IgD-negative memory B cell (primary cell): ENCODE results near the gene WBP2. TPM values are rescaled to one million over a fixed set of nuclear protein-coding genes. Genes with fewer than 3 reads are reported as not detected.

Experiments
- H3K27ac Mint-ChIP-seq, 3 donors: one replicate each; pipeline ENCODE4 v1.8.0; 2020 to 2022; ENCODE audit warnings: mild to moderate bottlenecking in 3 of 3, mixed read lengths in 3 of 3, moderate library complexity in 1 of 3
- H3K27me3 Mint-ChIP-seq: one replicate; pipeline ENCODE4 v1.8.0; 2021; ENCODE audit warnings: mixed read lengths
- H3K36me3 Mint-ChIP-seq: one replicate; pipeline ENCODE4 v1.8.0; 2020; ENCODE audit warnings: mild to moderate bottlenecking, mixed read lengths
- H3K4me1 Mint-ChIP-seq, 3 donors: one replicate each; pipeline ENCODE4 v1.8.0; 2020 to 2022; ENCODE audit warnings: mixed read lengths in 3 of 3, mild to moderate bottlenecking in 1 of 3
- H3K4me3 Mint-ChIP-seq, 4 donors: one replicate each; pipeline ENCODE4 v1.8.0; 2020 to 2022; ENCODE audit warnings: mild to moderate bottlenecking in 4 of 4, mixed read lengths in 4 of 4, moderate library complexity in 3 of 4
- H3K9me3 Mint-ChIP-seq, 3 donors: one replicate each; pipeline ENCODE4 v1.8.0; 2020 to 2021; ENCODE audit warnings: mixed read lengths in 3 of 3, mild to moderate bottlenecking in 1 of 3
- polyA plus RNA-seq: library from polyadenylated mRNA; unstranded; fragments of 300-500 nt; fragmentation: Illumina TruSeq; gene quantifications from one replicate; pipeline ENCODE4 v1.2.3, GENCODE V29; 2021

Gene WBP2
- polyA plus RNA-seq, 1 donor from 2014 or later, result 131 TPM

- Mint-ChIP-seq H3K27me3 (no peaks in the 10 kb centered on the region), H3K27ac (peak overlapping the region in 1 of 3 donors; percentile 14), H3K4me3 (no peak overlapping the region), H3K36me3 (peaks cover 3% of the 10 kb centered on the region), H3K9me3 (no peaks in the 10 kb centered on the region), H3K4me1 (peaks cover 12 to 15% (median 14%) of the 10 kb centered on the region in 3 donors)
Measured at GRCh38 chr17:75846692-75847613, 8.2 kb downstream of the WBP2 start.

DNA sequence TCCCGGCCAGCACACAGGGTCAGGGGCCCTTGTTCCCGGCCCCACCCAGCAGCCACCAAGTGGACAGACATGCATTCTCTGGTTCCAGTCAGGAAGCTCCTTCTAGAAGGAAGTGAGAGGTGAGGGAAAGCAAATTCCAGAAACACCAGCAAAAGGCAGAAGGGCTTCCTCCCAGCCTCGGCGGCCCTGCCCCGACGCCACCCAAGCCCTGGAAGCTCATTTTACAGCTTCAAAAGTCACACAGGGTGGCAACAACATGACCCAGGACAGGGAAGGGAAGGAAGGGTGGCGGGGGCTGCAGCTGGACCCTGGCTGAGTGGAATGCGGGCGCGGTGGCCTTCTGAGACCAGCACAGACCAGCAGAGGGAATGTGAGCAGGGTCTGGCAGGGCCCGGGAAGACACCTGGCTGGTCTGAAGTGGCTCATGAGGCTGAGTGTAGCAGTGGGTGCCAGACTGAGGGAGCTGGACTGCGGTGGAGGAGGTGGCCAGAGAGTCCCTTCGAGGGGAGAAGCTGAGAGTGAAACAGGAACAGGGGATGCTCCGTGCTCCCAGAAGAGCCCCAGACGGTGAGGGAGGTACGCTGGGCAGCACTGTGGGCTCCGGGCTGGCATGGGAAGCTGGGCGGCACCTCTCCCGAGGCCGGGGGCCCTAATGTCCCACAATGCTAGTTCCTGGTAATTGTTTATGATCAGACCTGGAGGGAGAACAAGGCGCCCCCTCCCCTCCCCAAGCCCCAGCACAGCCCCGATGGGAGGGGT lies 9.0 kb downstream of the WBP2 start:
- H3K27ac Mint-ChIP-seq, result peak overlapping the region; percentile 14 to 85 (median 46)
- no peaks in the 10 kb centered on the region for H3K27me3 Mint-ChIP-seq
- H3K4me3 Mint-ChIP-seq, result peak overlapping the region in 1 of 4 donors; percentile 88
- no peaks in the 10 kb centered on the region for H3K9me3 Mint-ChIP-seq
- H3K36me3 Mint-ChIP-seq, result peaks cover 3% of the 10 kb centered on the region
- H3K4me1 Mint-ChIP-seq, result peaks cover 12% of the 10 kb centered on the region in 3 donors

GRCh38 chr17:75845058-75845711 lies 9.9 kb downstream of the WBP2 start:
- H3K27ac Mint-ChIP-seq, result peak overlapping the region; percentile 85 to 93 (median 89)
- no peaks in the 10 kb centered on the region for H3K9me3 Mint-ChIP-seq
- peaks cover 3% of the 10 kb centered on the region for H3K36me3 Mint-ChIP-seq
- H3K4me3 Mint-ChIP-seq, result peak overlapping the region; percentile 67 to 88 (median 86)
- H3K27me3 Mint-ChIP-seq, result no peaks in the 10 kb centered on the region
- H3K4me1 Mint-ChIP-seq, result peaks cover 12 to 14% (median 12%) of the 10 kb centered on the region in 3 donors

DNA sequence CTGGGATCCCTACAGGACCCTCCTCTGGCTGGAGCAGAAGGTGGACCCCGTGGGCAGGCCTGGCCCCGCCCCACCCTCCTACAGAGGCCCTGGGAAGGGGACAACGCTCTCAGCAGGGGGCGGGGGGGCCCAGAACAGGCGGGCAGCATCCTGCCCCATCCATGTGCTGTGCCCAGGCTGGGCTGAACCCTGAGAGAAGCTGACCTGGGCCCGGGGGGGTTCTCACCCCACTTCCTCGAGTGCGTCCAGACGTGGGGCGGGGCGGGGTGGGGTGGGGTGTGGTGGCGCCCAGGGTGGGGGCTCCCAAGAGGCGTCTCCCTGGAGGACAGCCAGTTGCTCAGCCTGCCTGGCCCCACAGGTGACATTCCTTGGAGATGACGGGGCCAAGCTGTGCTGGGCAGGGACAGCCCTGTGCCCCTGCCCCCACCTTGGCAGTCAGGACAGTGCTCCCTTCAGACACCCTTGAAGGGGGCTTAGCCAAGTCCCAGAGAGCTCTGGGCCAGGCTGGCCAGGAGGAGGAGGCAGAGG lies 10.5 kb downstream of the WBP2 start:
- no peaks in the 10 kb centered on the region for H3K9me3 Mint-ChIP-seq
- peak overlapping the region; percentile 89 to 98 (median 95) for H3K4me3 Mint-ChIP-seq
- peaks cover 12 to 14% (median 12%) of the 10 kb centered on the region in 3 donors for H3K4me1 Mint-ChIP-seq
- no peaks in the 10 kb centered on the region for H3K27me3 Mint-ChIP-seq
- peak overlapping the region; percentile 85 to 93 (median 89) for H3K27ac Mint-ChIP-seq
- H3K36me3 Mint-ChIP-seq, result peaks cover 1% of the 10 kb centered on the region

- Mint-ChIP-seq H3K27me3 (no peaks in the 10 kb centered on the region), H3K27ac (peak within 1 kb of the TSS; percentile 85 to 93 (median 93)), H3K9me3 (no peaks in the 10 kb centered on the region), H3K4me3 (peak within 1 kb of the TSS; percentile 89 to 98 (median 95)), H3K4me1 (peaks cover 12 to 14% (median 12%) of the 10 kb centered on the region in 3 donors), H3K36me3 (peaks cover 1% of the 10 kb centered on the region)
Measured at GRCh38 chr17:75843577-75844529, 11.3 kb downstream of the WBP2 start, which contains the start of gene UNC13D. Gene UNC13D (minus strand): TSS chr17:75844404. CDS start chr17:75844337, 67 bp downstream.

DNA sequence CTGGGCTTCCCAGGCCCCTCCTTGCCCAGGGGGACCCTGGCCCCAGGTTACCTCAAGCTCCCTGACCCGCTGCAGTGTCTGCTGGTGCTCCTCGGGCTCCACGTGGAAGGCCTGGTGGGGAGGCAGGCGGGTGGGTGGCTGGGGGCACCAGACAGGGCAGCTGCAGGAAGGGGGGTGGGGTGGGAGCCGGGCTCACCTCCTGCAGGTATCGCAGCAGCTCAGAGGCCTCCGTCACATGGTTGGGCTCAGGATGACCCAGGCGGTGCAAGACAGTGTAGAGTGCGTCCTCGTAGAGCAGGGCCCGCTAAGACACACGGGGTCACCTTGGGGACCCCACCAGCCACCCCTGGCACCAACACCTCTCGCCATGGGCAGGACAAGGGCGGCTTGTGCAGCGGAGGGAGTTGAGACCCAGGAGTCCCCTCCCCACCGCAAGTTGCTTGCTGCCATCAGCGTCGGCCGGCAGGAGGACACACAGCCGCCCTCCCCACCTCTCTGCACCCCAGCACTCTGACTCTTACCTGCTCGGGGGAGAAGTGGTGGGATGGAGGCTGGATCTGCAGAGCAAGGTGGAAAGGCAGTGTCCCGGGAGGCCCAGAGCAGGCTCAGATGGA lies 12.1 kb downstream of the WBP2 start:
- Mint-ChIP-seq H3K4me3 (peak overlapping the region; percentile 89 to 98 (median 95)), H3K27me3 (no peaks in the 10 kb centered on the region), H3K36me3 (peaks cover 1% of the 10 kb centered on the region), H3K9me3 (no peaks in the 10 kb centered on the region), H3K4me1 (peaks cover 7 to 14% (median 7%) of the 10 kb centered on the region in 3 donors), H3K27ac (peak overlapping the region in 2 of 3 donors; percentile 53 to 83)

DNA sequence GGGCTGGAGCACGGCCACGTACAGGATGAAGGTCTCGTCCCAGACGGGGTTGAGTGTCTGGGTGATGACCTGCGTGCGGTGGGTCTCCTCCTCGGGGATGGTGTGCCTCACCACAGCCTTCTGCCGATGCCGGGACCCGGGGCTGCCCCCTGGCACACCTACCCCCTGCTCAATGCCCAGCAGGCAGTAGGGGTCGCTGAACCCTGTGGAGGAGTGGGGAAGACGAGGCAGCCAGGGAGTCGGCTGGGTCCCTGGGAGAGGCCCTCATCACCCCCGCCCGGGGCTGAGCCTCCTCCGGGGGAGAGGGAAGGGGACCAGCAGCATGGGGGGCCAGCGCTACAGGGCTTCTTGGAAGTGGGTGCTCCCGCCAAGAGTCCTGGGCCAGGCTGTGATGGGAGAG lies 12.7 kb downstream of the WBP2 start:
- Mint-ChIP-seq H3K9me3 (no peaks in the 10 kb centered on the region), H3K27me3 (no peaks in the 10 kb centered on the region), H3K36me3 (peaks cover 1% of the 10 kb centered on the region), H3K27ac (no peak overlapping the region), H3K4me1 (peaks cover 7 to 14% (median 7%) of the 10 kb centered on the region in 3 donors), H3K4me3 (no peak overlapping the region)

GRCh38 chr17:75840799-75841164 lies 14.4 kb downstream of the WBP2 start:
- Mint-ChIP-seq H3K27ac (peak overlapping the region in 1 of 3 donors; percentile 53), H3K4me1 (peaks cover 7 to 12% (median 7%) of the 10 kb centered on the region in 3 donors), H3K36me3 (peaks cover 1% of the 10 kb centered on the region), H3K27me3 (no peaks in the 10 kb centered on the region), H3K9me3 (no peaks in the 10 kb centered on the region), H3K4me3 (no peak overlapping the region)

- peak overlapping the region in 1 of 3 donors; percentile 53 for H3K27ac Mint-ChIP-seq
- no peaks in the 10 kb centered on the region for H3K9me3 Mint-ChIP-seq
Measured at GRCh38 chr17:75839942-75840798, 15.0 kb downstream of the WBP2 start.

GRCh38 chr17:75838410-75838809 lies 16.7 kb downstream of the WBP2 start:
- no peaks in the 10 kb centered on the region for H3K9me3 Mint-ChIP-seq
- H3K4me3 Mint-ChIP-seq, result no peak overlapping the region
- peaks cover 1% of the 10 kb centered on the region for H3K36me3 Mint-ChIP-seq
- no peaks in the 10 kb centered on the region for H3K27me3 Mint-ChIP-seq
- H3K4me1 Mint-ChIP-seq, result peaks cover 0 to 3% (median under 1%) of the 10 kb centered on the region in 3 donors
- peak overlapping the region in 1 of 3 donors; percentile 35 for H3K27ac Mint-ChIP-seq

More at GRCh38 chr17:75839942-75840798, 15.0 kb downstream of the WBP2 start:
- Mint-ChIP-seq H3K27me3 (no peaks in the 10 kb centered on the region), H3K4me1 (peaks cover 2 to 6% (median 2%) of the 10 kb centered on the region in 3 donors), H3K4me3 (peak overlapping the region in 1 of 4 donors; percentile 54), H3K36me3 (peaks cover 1% of the 10 kb centered on the region)

- H3K9me3 Mint-ChIP-seq, result no peaks in the 10 kb centered on the region
- H3K27me3 Mint-ChIP-seq, result no peaks in the 10 kb centered on the region
- H3K4me1 Mint-ChIP-seq, result peaks cover 0 to 5% (median 4%) of the 10 kb centered on the region in 3 donors
- peaks cover 1% of the 10 kb centered on the region for H3K36me3 Mint-ChIP-seq
- H3K4me3 Mint-ChIP-seq, result no peak overlapping the region
- no peak overlapping the region for H3K27ac Mint-ChIP-seq
Measured at GRCh38 chr17:75837899-75838298, 17.2 kb downstream of the WBP2 start.

- Mint-ChIP-seq H3K4me3 (no peak overlapping the region), H3K27me3 (no peaks in the 10 kb centered on the region), H3K36me3 (no peaks in the 10 kb centered on the region), H3K4me1 (peaks cover 4 to 7% (median 5%) of the 10 kb centered on the region in 3 donors), H3K27ac (no peak overlapping the region), H3K9me3 (no peaks in the 10 kb centered on the region)
Measured at GRCh38 chr17:75836605-75837004, 18.5 kb downstream of the WBP2 start.
